ENCODE data around the gene PLA2G4D. TPM values are rescaled to one million over a fixed set of nuclear protein-coding genes. Genes with fewer than 3 reads are reported as not detected.

The PLA2G4D gene, protein sequence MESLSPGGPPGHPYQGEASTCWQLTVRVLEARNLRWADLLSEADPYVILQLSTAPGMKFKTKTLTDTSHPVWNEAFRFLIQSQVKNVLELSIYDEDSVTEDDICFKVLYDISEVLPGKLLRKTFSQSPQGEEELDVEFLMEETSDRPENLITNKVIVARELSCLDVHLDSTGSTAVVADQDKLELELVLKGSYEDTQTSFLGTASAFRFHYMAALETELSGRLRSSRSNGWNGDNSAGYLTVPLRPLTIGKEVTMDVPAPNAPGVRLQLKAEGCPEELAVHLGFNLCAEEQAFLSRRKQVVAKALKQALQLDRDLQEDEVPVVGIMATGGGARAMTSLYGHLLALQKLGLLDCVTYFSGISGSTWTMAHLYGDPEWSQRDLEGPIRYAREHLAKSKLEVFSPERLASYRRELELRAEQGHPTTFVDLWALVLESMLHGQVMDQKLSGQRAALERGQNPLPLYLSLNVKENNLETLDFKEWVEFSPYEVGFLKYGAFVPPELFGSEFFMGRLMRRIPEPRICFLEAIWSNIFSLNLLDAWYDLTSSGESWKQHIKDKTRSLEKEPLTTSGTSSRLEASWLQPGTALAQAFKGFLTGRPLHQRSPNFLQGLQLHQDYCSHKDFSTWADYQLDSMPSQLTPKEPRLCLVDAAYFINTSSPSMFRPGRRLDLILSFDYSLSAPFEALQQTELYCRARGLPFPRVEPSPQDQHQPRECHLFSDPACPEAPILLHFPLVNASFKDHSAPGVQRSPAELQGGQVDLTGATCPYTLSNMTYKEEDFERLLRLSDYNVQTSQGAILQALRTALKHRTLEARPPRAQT
- not detected in 3 replicates for total RNA-seq
- long read RNA-seq = 0 reads

DNA sequence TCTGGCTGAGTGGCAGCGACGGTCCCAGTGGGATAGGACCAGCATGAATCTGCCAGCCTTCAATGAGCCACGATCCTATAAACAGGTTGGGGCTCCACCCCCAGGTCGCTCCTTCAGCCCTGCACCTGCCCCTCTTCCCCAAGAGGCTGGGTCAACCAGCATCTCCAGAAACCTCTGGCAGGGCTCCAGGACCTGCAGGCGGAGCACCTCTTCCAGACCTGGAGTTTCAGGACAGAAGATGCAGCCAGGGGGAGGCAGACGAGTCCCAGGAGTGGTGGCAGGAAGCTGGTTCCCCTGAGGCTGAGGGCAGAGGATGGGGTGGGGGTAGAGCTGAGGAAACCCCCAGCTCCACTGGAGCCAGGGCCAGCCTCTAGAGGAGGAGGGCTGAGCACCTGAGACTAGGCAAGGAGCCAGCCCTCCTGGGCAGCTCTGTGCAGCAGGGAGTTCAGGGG lies at the start of gene PLA2G4D:
PLA2G4D (minus strand) TSS at position 51 of the 452 bp plus-strand sequence. CDS start 103 bp downstream, outside the sequence.
- Mint-ChIP-seq H3K27ac (ENCODE audit: unreplicated experiment) (no peak within 1 kb of the TSS), H3K36me3 (ENCODE audit: low read depth) (no peaks in the 10 kb centered on the region), H3K4me1 (ENCODE audit: low read depth) (no peaks in the 10 kb centered on the region), H3K27me3 (ENCODE audit: low read depth) (peaks cover 5% of the 10 kb centered on the region), H3K9me3 (ENCODE audit: low read depth) (no peaks in the 10 kb centered on the region), H3K4me3 (ENCODE audit: unreplicated experiment) (no peak within 1 kb of the TSS)
- DNase-seq (ENCODE audit: low spot score) = no peak
- TF ChIP-seq, protein P1, sequence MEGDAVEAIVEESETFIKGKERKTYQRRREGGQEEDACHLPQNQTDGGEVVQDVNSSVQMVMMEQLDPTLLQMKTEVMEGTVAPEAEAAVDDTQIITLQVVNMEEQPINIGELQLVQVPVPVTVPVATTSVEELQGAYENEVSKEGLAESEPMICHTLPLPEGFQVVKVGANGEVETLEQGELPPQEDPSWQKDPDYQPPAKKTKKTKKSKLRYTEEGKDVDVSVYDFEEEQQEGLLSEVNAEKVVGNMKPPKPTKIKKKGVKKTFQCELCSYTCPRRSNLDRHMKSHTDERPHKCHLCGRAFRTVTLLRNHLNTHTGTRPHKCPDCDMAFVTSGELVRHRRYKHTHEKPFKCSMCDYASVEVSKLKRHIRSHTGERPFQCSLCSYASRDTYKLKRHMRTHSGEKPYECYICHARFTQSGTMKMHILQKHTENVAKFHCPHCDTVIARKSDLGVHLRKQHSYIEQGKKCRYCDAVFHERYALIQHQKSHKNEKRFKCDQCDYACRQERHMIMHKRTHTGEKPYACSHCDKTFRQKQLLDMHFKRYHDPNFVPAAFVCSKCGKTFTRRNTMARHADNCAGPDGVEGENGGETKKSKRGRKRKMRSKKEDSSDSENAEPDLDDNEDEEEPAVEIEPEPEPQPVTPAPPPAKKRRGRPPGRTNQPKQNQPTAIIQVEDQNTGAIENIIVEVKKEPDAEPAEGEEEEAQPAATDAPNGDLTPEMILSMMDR (IDR thresholded peaks at IDR 0.05) = no peak

DNA sequence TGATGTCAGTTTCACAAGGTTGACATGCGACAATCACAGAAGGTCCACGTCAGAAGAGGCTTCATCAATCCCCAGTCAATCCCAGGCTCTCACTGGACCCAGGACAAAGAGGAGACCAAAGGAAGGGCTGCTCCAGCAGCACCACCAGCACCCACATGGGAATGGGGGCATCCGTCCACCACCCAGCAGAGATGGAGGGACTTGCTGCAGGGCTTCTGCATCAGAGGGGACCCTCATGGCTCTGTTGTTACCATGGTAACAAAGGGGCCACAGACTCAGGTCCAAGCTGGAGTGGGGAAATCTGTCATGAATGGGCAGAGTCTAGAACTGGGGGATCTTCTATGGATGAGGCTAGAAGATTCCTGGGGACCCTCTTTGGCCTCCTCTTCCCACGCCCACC lies 49.0 kb upstream of the PLA2G4D start:
- no peaks in the 10 kb centered on the region for H3K9me3 Mint-ChIP-seq (ENCODE audit: low read depth)
- H3K27ac Mint-ChIP-seq (ENCODE audit: unreplicated experiment) = no peak overlapping the region
- peak; percentile 58 for DNase-seq (ENCODE audit: low spot score)
- TF ChIP-seq, protein P1 (IDR thresholded peaks at IDR 0.05) = no peak
- peaks cover 2% of the 10 kb centered on the region for H3K36me3 Mint-ChIP-seq (ENCODE audit: low read depth)
- peaks cover 25% of the 10 kb centered on the region for H3K27me3 Mint-ChIP-seq (ENCODE audit: low read depth)
- H3K4me3 Mint-ChIP-seq (ENCODE audit: unreplicated experiment) = no peak overlapping the region
- no peaks in the 10 kb centered on the region for H3K4me1 Mint-ChIP-seq (ENCODE audit: low read depth)

DNA sequence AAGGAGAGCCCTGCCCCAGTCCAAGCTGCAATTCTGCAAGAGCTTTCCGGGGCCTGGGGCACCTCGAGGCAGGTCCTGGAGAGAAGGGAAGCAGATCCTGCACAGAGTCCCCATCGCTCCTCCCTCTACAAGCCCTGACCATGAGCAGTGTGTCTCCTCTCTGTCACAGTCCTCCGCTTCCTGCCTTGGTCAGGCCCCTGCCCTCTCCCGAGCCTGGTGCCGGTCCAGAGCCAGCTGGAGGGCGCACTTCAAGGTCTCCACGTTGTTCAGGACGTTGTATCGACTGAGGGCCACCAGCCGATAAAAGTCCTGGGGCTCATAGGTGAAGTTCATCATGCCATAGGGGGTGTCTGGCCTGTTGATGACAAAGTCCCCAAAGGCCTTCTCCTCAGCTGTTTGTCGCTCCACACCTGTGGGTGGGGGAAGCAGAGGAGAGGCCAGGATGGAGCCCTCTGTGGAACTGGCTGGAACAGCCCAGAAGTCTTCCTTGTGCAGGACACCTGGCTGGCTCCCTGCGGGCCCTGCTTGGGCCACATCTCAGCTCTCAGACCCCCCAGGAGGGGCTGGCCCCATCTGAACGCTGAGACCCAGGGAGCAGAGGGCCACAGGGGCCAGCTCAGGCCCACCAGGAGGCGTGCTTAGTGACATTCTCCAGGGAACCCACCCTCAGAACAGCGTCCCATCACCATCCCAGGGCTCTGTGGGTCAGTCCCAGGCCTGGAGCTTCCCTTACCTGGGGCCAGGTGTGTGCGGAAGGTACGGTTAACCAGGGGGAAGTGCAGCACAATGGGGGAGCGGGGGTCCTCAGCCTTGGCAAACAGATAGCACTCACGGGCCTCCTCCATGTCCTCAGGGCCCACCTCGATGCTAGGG lies 47.7 kb upstream of the PLA2G4D start:
- Mint-ChIP-seq H3K36me3 (ENCODE audit: low read depth) (peaks cover 2% of the 10 kb centered on the region), H3K27ac (ENCODE audit: unreplicated experiment) (no peak overlapping the region), H3K9me3 (ENCODE audit: low read depth) (no peaks in the 10 kb centered on the region), H3K27me3 (ENCODE audit: low read depth) (peaks cover 25% of the 10 kb centered on the region), H3K4me3 (ENCODE audit: unreplicated experiment) (no peak overlapping the region), H3K4me1 (ENCODE audit: low read depth) (no peaks in the 10 kb centered on the region)
- DNase-seq (ENCODE audit: low spot score) = peak; percentile 69
- TF ChIP-seq, protein P1 (IDR thresholded peaks at IDR 0.05) = no peak

DNA sequence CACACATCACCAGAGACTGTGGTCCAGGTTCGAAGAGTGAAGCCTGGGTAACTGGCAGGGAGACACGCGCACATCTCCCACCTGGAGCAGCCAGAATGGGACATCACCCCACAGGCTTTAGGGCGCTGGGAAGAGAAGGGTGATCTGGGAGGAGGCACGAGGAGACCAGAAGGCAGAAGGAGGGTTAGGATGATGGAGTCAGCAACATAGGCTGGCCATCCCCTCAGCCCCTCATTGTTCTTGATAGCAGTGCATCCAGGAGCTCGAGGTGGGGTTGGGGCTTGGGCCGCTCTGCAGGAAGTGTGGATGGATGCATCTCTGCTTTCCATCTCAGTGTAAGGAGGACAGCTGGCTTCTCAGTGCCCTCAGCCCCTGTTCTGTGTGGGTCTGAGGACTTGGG lies 46.9 kb upstream of the PLA2G4D start:
- H3K4me1 Mint-ChIP-seq (ENCODE audit: low read depth) = no peaks in the 10 kb centered on the region
- H3K9me3 Mint-ChIP-seq (ENCODE audit: low read depth) = no peaks in the 10 kb centered on the region
- H3K27me3 Mint-ChIP-seq (ENCODE audit: low read depth) = peaks cover 25% of the 10 kb centered on the region
- peak; percentile 47 for DNase-seq (ENCODE audit: low spot score)
- peaks cover 2% of the 10 kb centered on the region for H3K36me3 Mint-ChIP-seq (ENCODE audit: low read depth)
- no peak overlapping the region for H3K4me3 Mint-ChIP-seq (ENCODE audit: unreplicated experiment)
- TF ChIP-seq, protein P1 (IDR thresholded peaks at IDR 0.05) = no peak
- no peak overlapping the region for H3K27ac Mint-ChIP-seq (ENCODE audit: unreplicated experiment)

Measured in chondrocyte (in vitro differentiated cells).